H1 (cell line): ENCODE results near the gene DDAH2. TPM values are rescaled to one million over a fixed set of nuclear protein-coding genes. Genes with fewer than 3 reads are reported as not detected.

Experiments
- CTCF ChIA-PET: fragments of 300-600 bp; sonication (Branson Sonifier 250); formaldehyde crosslinking; loops from one replicate; lab custom pipeline; 2021; ENCODE audit not compliant: partially characterized antibody; lab: Charles Lee
- POLR2A ChIA-PET: fragments of 300-600 bp; sonication (Branson Sonifier 250); formaldehyde crosslinking; loops from one replicate; lab custom pipeline; 2021; ENCODE audit warnings: inconsistent platforms; ENCODE audit not compliant: partially characterized antibody; lab: Charles Lee
- DNase-seq, 2 experiments: peaks; one replicate each; pipeline versions ENCODE4 v3.0.0 to v3.0.0-alpha.2; 2010 to 2022; ENCODE audit warnings: low spot score in 2 of 2, low read depth in 1 of 2, mixed read lengths in 1 of 2
- FAIRE-seq: peaks from 2 replicates; lab custom pipeline; 2011; peaks lifted over from hg19 to GRCh38; lab: Jason Lieb, UNC
- H2AFZ ChIP-seq: 2 replicates; pipeline ENCODE4 v1.8.1; 2012; ENCODE audit warnings: low read length, inconsistent platforms
- H2AK5ac ChIP-seq: 2 replicates; pipeline ENCODE4 v1.6.1; 2013; ENCODE audit warnings: low read depth, low read length
- H2BK120ac ChIP-seq: replicated peaks from 2 replicates; pipeline ENCODE3; 2013; ENCODE audit warnings: low read depth, low read length, inconsistent platforms
- H2BK12ac ChIP-seq: 2 replicates; pipeline ENCODE4 v1.6.1; 2013; ENCODE audit warnings: low read depth, low read length
- H2BK15ac ChIP-seq: 2 replicates; pipeline ENCODE4 v1.6.1; 2013; ENCODE audit warnings: low read length
- H2BK20ac ChIP-seq: 2 replicates; pipeline ENCODE4 v1.6.1; 2013; ENCODE audit warnings: low read length
- H2BK5ac ChIP-seq: 2 replicates; pipeline ENCODE4 v1.6.1; 2013; ENCODE audit warnings: low read depth, low read length
- H3K14ac ChIP-seq: 2 replicates; pipeline ENCODE4 v1.6.1; 2013; ENCODE audit warnings: inconsistent platforms; ENCODE audit not compliant: insufficient read length
- H3K18ac ChIP-seq: 2 replicates; pipeline ENCODE4 v1.6.1; 2013; ENCODE audit warnings: low read length; ENCODE audit errors: extremely low read depth
- H3K23ac ChIP-seq: 2 replicates; pipeline ENCODE4 v1.6.1; 2013; ENCODE audit warnings: inconsistent platforms; ENCODE audit not compliant: insufficient read length
- H3K23me2 ChIP-seq: 2 replicates; pipeline ENCODE4 v1.6.1; 2013; ENCODE audit warnings: low read depth, low read length
- H3K27ac ChIP-seq: 2 replicates; pipeline ENCODE4 v1.6.1; 2011; ENCODE audit warnings: low read depth, low read length, inconsistent platforms
- H3K27me3 ChIP-seq, 4 experiments: replicated peaks in 1 of 4; 1 replicate in 1 of 4; 2 replicates in 3 of 4; pipeline versions ENCODE4 v1.6.1 to v1.8.1; 2011 to 2013; ENCODE audit warnings: low read length in 3 of 4, mild to moderate bottlenecking in 3 of 4, inconsistent platforms in 2 of 4, mixed read lengths in 2 of 4, moderate library complexity in 1 of 4; ENCODE audit not compliant: control insufficient read depth in 3 of 4, insufficient read depth in 3 of 4; ENCODE audit errors: extremely low read depth in 1 of 4
- H3K36me3 ChIP-seq, 4 experiments: 2 replicates each; pipeline versions ENCODE4 v1.6.1 to v1.8.1; 2011 to 2013; ENCODE audit warnings: mild to moderate bottlenecking in 4 of 4, low read length in 3 of 4, moderate library complexity in 2 of 4, control low read depth in 1 of 4, inconsistent platforms in 1 of 4; ENCODE audit not compliant: insufficient read depth in 4 of 4, control insufficient read depth in 2 of 4
- H3K4ac ChIP-seq: replicated peaks from 2 replicates; pipeline ENCODE3; 2013; ENCODE audit warnings: low read length, low read depth, mixed read lengths, inconsistent platforms; ENCODE audit not compliant: insufficient read length
- H3K4me1 ChIP-seq, 4 experiments: replicated peaks in 1 of 4; 1 replicate in 1 of 4; 2 replicates in 3 of 4; pipeline versions ENCODE4 v1.6.1 to v1.8.1; 2011 to 2013; ENCODE audit warnings: low read length in 3 of 4, inconsistent platforms in 2 of 4, mixed read lengths in 1 of 4; ENCODE audit not compliant: insufficient read depth in 4 of 4, control insufficient read depth in 3 of 4
- H3K4me2 ChIP-seq, 2 experiments: 2 replicates each; pipeline versions ENCODE4 v1.6.1 to v1.8.1; 2011 to 2013; ENCODE audit warnings: low read depth in 2 of 2, low read length in 2 of 2, control low read depth in 1 of 2, inconsistent platforms in 1 of 2, mild to moderate bottlenecking in 1 of 2; ENCODE audit not compliant: insufficient read depth in 1 of 2
- H3K4me3 ChIP-seq, 4 experiments: fragments of 200-600, 300-600 bp in 1 of 4; sonication (generic), shearing (Covaris generic), sonication (Bioruptor Twin) in 1 of 4; 2 replicates each; pipeline versions ENCODE4 v1.5.1 to v1.8.1; 2011 to 2016; ENCODE audit warnings: low read length in 4 of 4, low read depth in 3 of 4, control low read depth in 2 of 4, inconsistent platforms in 2 of 4, mild to moderate bottlenecking in 2 of 4, mixed read lengths in 1 of 4, moderate library complexity in 1 of 4; ENCODE audit not compliant: insufficient read depth in 2 of 4; ENCODE audit errors: extremely low read depth in 1 of 4
- H3K56ac ChIP-seq: replicated peaks from 2 replicates; pipeline ENCODE3; 2013; ENCODE audit warnings: low read depth, mild to moderate bottlenecking, mixed read lengths, low read length, inconsistent platforms; ENCODE audit not compliant: insufficient read length
- H3K79me1 ChIP-seq: 2 replicates; pipeline ENCODE4 v1.6.1; 2013; ENCODE audit warnings: low read depth, low read length, control low read depth
- H3K79me2 ChIP-seq, 2 experiments: 2 replicates each; pipeline versions ENCODE4 v1.6.1 to v1.8.1; 2012 to 2013; ENCODE audit warnings: low read length in 2 of 2, mild to moderate bottlenecking in 2 of 2, inconsistent platforms in 1 of 2; ENCODE audit not compliant: insufficient read depth in 2 of 2, control insufficient read depth in 1 of 2
- H3K9ac ChIP-seq, 4 experiments: replicated peaks in 1 of 4; 1 replicate in 1 of 4; 2 replicates in 3 of 4; pipeline versions ENCODE4 v1.6.1 to v1.8.1; 2011 to 2013; ENCODE audit warnings: low read depth in 3 of 4, low read length in 3 of 4, control low read depth in 2 of 4, mild to moderate bottlenecking in 2 of 4, moderate library complexity in 2 of 4, inconsistent platforms in 1 of 4; ENCODE audit errors: extremely low read depth in 1 of 4
- H3K9me3 ChIP-seq, 2 experiments: 2 replicates each; pipeline versions ENCODE4 v1.6.1 to v1.8.1; 2012 to 2013; ENCODE audit warnings: mild to moderate bottlenecking in 2 of 2, moderate library complexity in 2 of 2, control low read depth in 1 of 2, inconsistent platforms in 1 of 2, low read depth in 1 of 2, low read length in 1 of 2, mixed read lengths in 1 of 2; ENCODE audit not compliant: insufficient read depth in 2 of 2
- H4K20me1 ChIP-seq, 2 experiments: replicated peaks in 1 of 2; 2 replicates each; pipeline versions ENCODE3 to v1.8.1; 2011 to 2013; ENCODE audit warnings: inconsistent platforms in 2 of 2, low read length in 2 of 2, mild to moderate bottlenecking in 1 of 2; ENCODE audit not compliant: insufficient read depth in 2 of 2, control insufficient read depth in 1 of 2
- H4K5ac ChIP-seq: 2 replicates; pipeline ENCODE4 v1.6.1; 2013; ENCODE audit warnings: low read length, low read depth, mixed read lengths, inconsistent platforms; ENCODE audit not compliant: insufficient read length
- H4K8ac ChIP-seq: 2 replicates; pipeline ENCODE4 v1.8.0; 2013; ENCODE audit warnings: mild to moderate bottlenecking, moderate library complexity, low read length, inconsistent platforms; ENCODE audit not compliant: insufficient read depth; ENCODE audit errors: extremely low read depth
- H4K91ac ChIP-seq: replicated peaks from 2 replicates; pipeline ENCODE3; 2013; ENCODE audit warnings: low read length, mixed read lengths, inconsistent platforms; ENCODE audit not compliant: insufficient read length
- BCL11A ChIP-seq, 2 experiments: IDR thresholded peaks; one replicate each; pipeline ENCODE4 v1.6.1; 2011; ENCODE audit warnings: low read depth in 2 of 2, low read length in 2 of 2, mild to moderate bottlenecking in 2 of 2
- CREB1 ChIP-seq: IDR thresholded peaks from 2 replicates; pipeline ENCODE4 v1.6.1; 2012; ENCODE audit warnings: inconsistent platforms
- CTBP2 ChIP-seq: IDR thresholded peaks from 2 replicates; pipeline ENCODE4 v1.7.0; 2011; ENCODE audit warnings: borderline replicate concordance, mild to moderate bottlenecking, moderate library complexity, mixed read lengths, low read length; ENCODE audit not compliant: insufficient read depth, insufficient read length
- JUND ChIP-seq: IDR thresholded peaks from 2 replicates; pipeline ENCODE4 v1.6.1; 2011; ENCODE audit warnings: mild to moderate bottlenecking, improper control_type of control experiment, low read length
- POLR2A ChIP-seq, 2 experiments: IDR thresholded peaks; 1 replicate in 1 of 2; 2 replicates in 1 of 2; pipeline ENCODE4 v1.6.1; 2011; ENCODE audit warnings: low read depth in 2 of 2, low read length in 2 of 2, mild to moderate bottlenecking in 2 of 2; ENCODE audit errors: control extremely low read depth in 1 of 2
- POLR2AphosphoS5 ChIP-seq: IDR thresholded peaks from 2 replicates; pipeline ENCODE4 v1.6.1; 2011; ENCODE audit warnings: low read depth, low read length
- RAD21 ChIP-seq, 2 experiments: IDR thresholded peaks in 1 of 2; conservative IDR thresholded peaks in 1 of 2; 2 replicates each; pipeline ENCODE4 v1.6.1; 2011; ENCODE audit warnings: low read depth in 2 of 2, low read length in 2 of 2, improper control_type of control experiment in 1 of 2, inconsistent platforms in 1 of 2, mild to moderate bottlenecking in 1 of 2, moderate library complexity in 1 of 2
- SIN3A ChIP-seq, 2 experiments: IDR thresholded peaks in 1 of 2; conservative IDR thresholded peaks in 1 of 2; 2 replicates each; pipeline ENCODE4 v1.6.1; 2011 to 2012; ENCODE audit warnings: low read length in 2 of 2, improper control_type of control experiment in 1 of 2, low read depth in 1 of 2, mild to moderate bottlenecking in 1 of 2
- SIX5 ChIP-seq: IDR thresholded peaks from 2 replicates; pipeline ENCODE4 v1.6.1; 2011; ENCODE audit warnings: mild to moderate bottlenecking, low read depth, low read length
- YY1 ChIP-seq: IDR thresholded peaks from 2 replicates; pipeline ENCODE4 v1.6.1; 2011; ENCODE audit warnings: low read depth, mild to moderate bottlenecking, low read length
- WGBS, 2 experiments: shearing (Covaris generic) in 1 of 2; methylation state at CpG; one replicate each; pipeline versions ENCODE4 v1.1.6 to v1.1.7; 2013 to 2015; ENCODE audit warnings: low lambda C conversion rate in 2 of 2, mixed read lengths in 2 of 2, inconsistent platforms in 1 of 2, low coverage in 1 of 2, missing lambda C conversion rate in 1 of 2; ENCODE audit not compliant: insufficient replicate concordance in 2 of 2, insufficient coverage in 1 of 2, insufficient read length in 1 of 2; ENCODE audit errors: extremely low coverage in 1 of 2, missing lambda C conversion rate in 1 of 2; 5-methylcytosine and 5-hydroxymethylcytosine counted together
- polyA plus RNA-seq, 7 experiments: library from polyadenylated mRNA; depleted of rRNA in 3 of 7; stranded (reverse) in 5 of 7; unstranded in 2 of 7; fragments of >200 nt in 5 of 7; fragments of 200-250 nt in 2 of 7; gene quantifications; 1 replicate in 5 of 7; 2 replicates in 1 of 7; 4 replicates in 1 of 7; pipeline versions ENCODE4 v1.2.1 to v1.2.3, GENCODE V29; 2011 to 2013; ENCODE audit warnings: missing spikeins in 2 of 7, mixed read lengths in 2 of 7
- total RNA-seq: library from RNA; stranded (reverse); fragmentation: NEBNext Ultra II Directional; extraction: Animal tissue kit (Norgen Biotek cat#: 25700); gene quantifications from 2 replicates; pipeline ENCODE4 v1.2.1, GENCODE V29; 2021

Gene DDAH2
- total and polyA plus RNA-seq, 2 of the 8 experiments (the other 6 are each of a cell fraction or from before 2014, with no cell fraction given): 53.3 to 73.5 TPM

GRCh38 chr6:31702819-31703716 lies 26.0 kb downstream of the DDAH2 start, which contains the start of gene ABHD16A:
Gene ABHD16A (minus strand): TSS chr6:31703324. CDS start chr6:31703281, 43 bp downstream.
- no peak within 1 kb of the TSS for H3K4ac ChIP-seq
- peak within 1 kb of the TSS; percentile 65 to 85 (median 80) for H3K9ac ChIP-seq
- H2BK5ac ChIP-seq: peak within 1 kb of the TSS; percentile 81
- H3K9me3 ChIP-seq: no peaks in the 10 kb centered on the region
- ChIA-PET CTCF (interaction anchor here (0.9 to 2.2 kb wide), 7 partner anchors 8 to 37 kb away, joined by 3 to 6 read pairs (median 4); partner anchors contain the start of genes DDAH2 and MSH5), POLR2A (interaction anchor here (0.7 to 3.2 kb wide), 27 partner anchors 9 to 248 kb away, joined by 3 to 36 read pairs (median 4); partner anchors contain the start of genes CLIC1, DDAH2, GPANK1 and HSPA1B)
- peaks cover 0 to 7% of the 10 kb centered on the region in 2 experiments; a peak in 2 of 4 replicates for H3K79me2 ChIP-seq
- H2BK20ac ChIP-seq: no peak within 1 kb of the TSS
- FAIRE-seq: peak; percentile 72
- peak within 1 kb of the TSS; percentile 68 to 82 for H3K4me2 ChIP-seq
- H4K91ac ChIP-seq: no peak within 1 kb of the TSS
- H2AFZ ChIP-seq: peak within 1 kb of the TSS; percentile 67
- H3K18ac ChIP-seq: peak within 1 kb of the TSS; percentile 52; the same call in 1 of the 2 replicates
- H3K4me3 ChIP-seq: peak within 1 kb of the TSS; percentile 69 to 94 (median 90)
- peak; percentile 95 to 96 for DNase-seq
- H4K5ac ChIP-seq: no peak within 1 kb of the TSS
- H3K36me3 ChIP-seq: peaks cover 0 to 2% (median under 1%) of the 10 kb centered on the region in 4 experiments; a peak in 3 of 8 replicates
- H3K4me1 ChIP-seq: peaks cover 2 to 5% (median 3%) of the 10 kb centered on the region in 4 experiments; a peak in 4 of 7 replicates
- H4K8ac ChIP-seq: peak within 1 kb of the TSS; percentile 97
- 5% methylated on average over 52 of the region's 54 CpGs; no CpG with 5 or more reads in 1 of the 2 experiments for WGBS, 2 experiments
- no peak within 1 kb of the TSS for H2AK5ac ChIP-seq
- peak within 1 kb of the TSS; percentile 39; the same call in 1 of the 2 replicates for H2BK12ac ChIP-seq
- peaks cover 8% of the 10 kb centered on the region; the same call in 1 of the 2 replicates for H3K23me2 ChIP-seq
- no peaks in the 10 kb centered on the region for H4K20me1 ChIP-seq
- H3K27me3 ChIP-seq: no peaks in the 10 kb centered on the region
- H2BK120ac ChIP-seq: no peak within 1 kb of the TSS
- peak within 1 kb of the TSS; percentile 19; the same call in 1 of the 2 replicates for H2BK15ac ChIP-seq
- H3K56ac ChIP-seq: peak within 1 kb of the TSS; percentile 22
- no peak within 1 kb of the TSS for H3K23ac ChIP-seq
- peak within 1 kb of the TSS; percentile 89; the same call in 1 of the 2 replicates for H3K27ac ChIP-seq
- H3K79me1 ChIP-seq: peaks cover 6% of the 10 kb centered on the region
- no peak within 1 kb of the TSS for H3K14ac ChIP-seq
- no peak for TF ChIP-seq CTBP2
- TF ChIP-seq POLR2AphosphoS5: no peak
- TF ChIP-seq SIX5: peak; percentile 27; the same call in 1 of the 2 replicates
- TF ChIP-seq SIN3A (conservative IDR thresholded peaks at IDR 0.05 in 1 of 2, IDR thresholded peaks at IDR 0.05 in 1 of 2; ENCODE audit: low read depth in 1 of 2, low read length in 2 of 2): peak; percentile 15 to 76; a peak in 2 of 4 replicates
- no peak for TF ChIP-seq RAD21 (IDR thresholded peaks at IDR 0.05 in 1 of 2, conservative IDR thresholded peaks at IDR 0.05 in 1 of 2; ENCODE audit: low read depth in 2 of 2, low read length in 2 of 2)
- peak; percentile 53; the same call in 1 of the 2 replicates for TF ChIP-seq YY1
- peak in 1 of 2 experiments; percentile 85; a peak in 2 of 3 replicates for TF ChIP-seq POLR2A (IDR thresholded peaks at IDR 0.05; ENCODE audit: control extremely low read depth in 1 of 2, low read depth in 2 of 2, low read length in 2 of 2)
- peak; percentile 93 for TF ChIP-seq CREB1
- peak; percentile 83; the same call in 1 of the 2 replicates for TF ChIP-seq JUND
- TF ChIP-seq BCL11A (IDR thresholded peaks at IDR 0.05; ENCODE audit: low read depth in 2 of 2, low read length in 2 of 2): no peak
